Natural killer cell (primary cell): ENCODE data around the gene SASH1. TPM values are rescaled to one million over a fixed set of nuclear protein-coding genes. Genes with fewer than 3 reads are reported as not detected.
"Not testable (repeated sequence)": the region's sequence is repeated elsewhere in the genome, so short reads cannot be mapped to it uniquely, and the experiment has no call there.

ENCODE experiments used
- ATAC-seq, 3 donors: fragments of 150-1000 bp in 2 of 3; fragments of 200-7000 bp in 1 of 3; cut with Tn5 transposase; 1 replicate in 1 of 3; 2 replicates in 2 of 3; pipeline ENCODE4 v1.10.0; 2021; ENCODE audit warnings: mild to moderate bottlenecking in 2 of 3, moderate library complexity in 2 of 3
- DNase-seq, 2 donors: peaks; one replicate each; pipeline versions ENCODE4 v3.0.0 to v3.0.0-alpha.2; 2013 to 2021; ENCODE audit warnings: mixed read lengths in 1 of 2
- H3K27ac ChIP-seq: one replicate; pipeline ENCODE4 v1.5.1; 2013; ENCODE audit warnings: mild to moderate bottlenecking, low read length
- H3K27me3 ChIP-seq: one replicate; pipeline ENCODE4 v1.6.1; 2013; ENCODE audit warnings: low read length; ENCODE audit not compliant: control insufficient read depth, insufficient read depth
- H3K36me3 ChIP-seq: one replicate; pipeline ENCODE4 v1.6.1; 2013; ENCODE audit warnings: low read length; ENCODE audit not compliant: control insufficient read depth, insufficient read depth
- H3K4me1 ChIP-seq: one replicate; pipeline ENCODE4 v1.6.1; 2013; ENCODE audit warnings: low read length; ENCODE audit not compliant: control insufficient read depth, insufficient read depth
- H3K4me3 ChIP-seq: one replicate; pipeline ENCODE4 v1.5.1; 2013; ENCODE audit warnings: low read length
- H3K9me3 ChIP-seq: one replicate; pipeline ENCODE4 v1.6.1; 2013; ENCODE audit warnings: low read length; ENCODE audit not compliant: control insufficient read depth, insufficient read depth
- H3K27ac Mint-ChIP-seq, 2 donors: one replicate each; pipeline ENCODE4 v1.8.0; 2022; ENCODE audit warnings: mild to moderate bottlenecking in 2 of 2, mixed read lengths in 2 of 2, moderate library complexity in 1 of 2
- H3K27me3 Mint-ChIP-seq, 2 donors: one replicate each; pipeline ENCODE4 v1.8.0; 2022; ENCODE audit warnings: low read depth in 2 of 2, mixed read lengths in 2 of 2
- H3K36me3 Mint-ChIP-seq: one replicate; pipeline ENCODE4 v1.8.0; 2022; ENCODE audit warnings: mixed read lengths
- H3K4me1 Mint-ChIP-seq, 2 donors: one replicate each; pipeline ENCODE4 v1.8.0; 2022; ENCODE audit warnings: mixed read lengths in 2 of 2
- H3K4me3 Mint-ChIP-seq: one replicate; pipeline ENCODE4 v1.8.0; 2022; ENCODE audit warnings: mild to moderate bottlenecking, moderate library complexity, mixed read lengths
- H3K9me3 Mint-ChIP-seq, 2 donors: one replicate each; pipeline ENCODE4 v1.8.0; 2022; ENCODE audit warnings: mixed read lengths in 2 of 2
- CTCF ChIP-seq: fragments of 200-600 bp; IDR thresholded peaks from one replicate; pipeline ENCODE4 v1.8.0; 2022; ENCODE audit warnings: antibody characterized with exemption
- WGBS: methylation state at CpG from one replicate; pipeline ENCODE4 v1.1.7; 2013; ENCODE audit warnings: missing lambda C conversion rate; ENCODE audit not compliant: insufficient coverage; 5-methylcytosine and 5-hydroxymethylcytosine counted together
- intact Hi-C: fragments of 100-400 bp; cut with micrococcal nuclease; formaldehyde crosslinking; loops from one replicate; pipeline ENCODE4 v1.14.2; 2022
- total RNA-seq, 4 donors: library from RNA; stranded (reverse); fragments of 120-200 nt in 1 of 4; gene quantifications; one replicate each; pipeline versions ENCODE4 v1.2.3 to v1.2.4, GENCODE V29; 2013 to 2022

Gene SASH1
- total RNA-seq, 3 donors from 2014 or later (not counting 1 experiment from before 2014, with no cell fraction given) = 0.63 to 6.2 (median 2.7) TPM

DNA sequence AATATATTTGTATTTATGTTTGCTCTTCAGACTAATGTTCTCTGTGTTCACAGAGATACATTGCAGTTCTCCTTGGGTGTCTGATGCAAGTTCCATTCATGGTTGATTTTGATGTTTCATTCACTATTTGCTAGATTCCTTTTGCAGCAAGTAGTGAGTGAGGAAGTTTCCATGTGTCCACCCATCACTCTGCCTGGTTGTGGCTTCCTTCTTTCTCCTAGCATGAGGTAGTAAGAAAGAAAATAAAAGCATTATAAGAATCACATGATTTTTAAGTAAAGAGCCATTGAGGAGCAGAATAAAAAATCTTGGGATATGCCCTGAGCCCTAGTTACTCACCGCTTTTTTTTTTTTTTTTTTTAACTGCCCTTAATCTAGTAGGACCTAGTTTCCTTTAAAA is 8.7 kb downstream of the SASH1 start:
- Histone ChIP-seq H3K27ac (no peak overlapping the region), H3K36me3 (no peaks in the 10 kb centered on the region), H3K4me1 (no peaks in the 10 kb centered on the region), H3K4me3 (no peak overlapping the region), H3K27me3 (no peaks in the 10 kb centered on the region), H3K9me3 (no peaks in the 10 kb centered on the region)
- no peaks in the 10 kb centered on the region for H3K9me3 Mint-ChIP-seq
- ATAC-seq = no peak
- intact Hi-C loops = no loop called here
- no peak for DNase-seq
- H3K27ac Mint-ChIP-seq = no peak overlapping the region
- H3K4me1 Mint-ChIP-seq = no peaks in the 10 kb centered on the region
- H3K4me3 Mint-ChIP-seq = no peak overlapping the region
- H3K36me3 Mint-ChIP-seq = no peaks in the 10 kb centered on the region
- peaks cover 4 to 16% of the 10 kb centered on the region in 2 donors for H3K27me3 Mint-ChIP-seq
- 60% methylated on average over 1 of the region's 1 CpG for WGBS
- no peak for TF ChIP-seq CTCF

DNA sequence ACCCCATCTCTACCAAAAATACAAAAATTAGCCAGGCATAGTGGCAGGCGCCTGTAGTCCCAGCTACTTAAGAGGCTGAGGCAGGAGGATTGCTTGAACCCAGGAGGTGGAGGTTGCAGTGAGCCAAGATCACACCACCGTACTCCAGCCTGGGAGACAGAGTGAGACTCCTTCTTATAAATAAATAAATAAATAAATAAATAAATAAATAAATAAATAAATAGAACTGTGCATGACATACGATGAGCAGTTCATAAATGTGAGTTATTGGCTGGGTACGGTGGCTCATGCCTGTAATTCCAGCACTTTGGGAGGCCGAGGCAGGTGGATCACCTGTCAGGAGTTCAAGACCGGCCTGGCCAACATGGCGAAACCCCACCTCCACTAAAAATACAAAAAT is 9.8 kb downstream of the SASH1 start:
- H3K36me3 Mint-ChIP-seq, H3K27ac ChIP-seq, ATAC-seq, H3K36me3 ChIP-seq, H3K4me3 Mint-ChIP-seq, H3K9me3 Mint-ChIP-seq, H3K9me3 ChIP-seq, H3K27ac Mint-ChIP-seq, intact Hi-C loops, H3K27me3 ChIP-seq, H3K4me1 Mint-ChIP-seq, H3K4me3 ChIP-seq, DNase-seq, H3K4me1 ChIP-seq: not testable (repeated sequence)
- H3K27me3 Mint-ChIP-seq = peaks cover under 1 to 12% of the 10 kb centered on the region in 2 donors
- 78% methylated on average over 5 of the region's 7 CpGs for WGBS

DNA sequence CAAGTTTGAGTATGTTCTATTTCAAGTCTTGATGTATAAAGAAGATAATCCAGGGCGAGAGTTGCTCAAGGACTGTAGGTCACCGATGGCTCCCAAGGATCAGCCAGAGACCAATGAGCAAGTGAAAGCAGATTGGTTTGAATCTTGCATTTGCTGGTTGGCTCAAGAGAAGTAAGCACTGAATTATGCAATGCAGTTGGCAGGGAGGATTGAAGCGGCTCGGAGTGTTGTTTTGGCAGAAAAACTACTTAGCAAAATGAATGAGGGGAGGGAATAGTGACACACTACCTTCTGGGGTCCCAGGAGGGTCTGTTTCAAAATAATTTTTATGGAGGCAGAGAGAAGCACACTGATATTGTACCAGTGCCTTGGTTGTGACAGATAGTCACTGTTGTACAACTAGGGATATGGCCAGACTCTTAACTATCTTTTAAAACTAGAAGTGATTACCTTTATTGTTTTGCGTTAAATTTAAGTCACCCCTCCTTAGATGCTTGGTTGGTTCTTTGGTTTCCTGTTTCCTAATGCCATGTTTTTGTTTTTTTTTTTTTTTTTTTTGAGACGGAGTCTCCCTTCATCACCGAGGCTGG is 15.7 kb downstream of the SASH1 start:
- Histone ChIP-seq H3K36me3 (no peaks in the 10 kb centered on the region), H3K27ac (no peak overlapping the region), H3K9me3 (no peaks in the 10 kb centered on the region), H3K4me1 (no peaks in the 10 kb centered on the region), H3K27me3 (no peaks in the 10 kb centered on the region), H3K4me3 (no peak overlapping the region)
- Mint-ChIP-seq H3K36me3 (no peaks in the 10 kb centered on the region), H3K27ac (no peak overlapping the region), H3K9me3 (no peaks in the 10 kb centered on the region), H3K4me3 (no peak overlapping the region), H3K27me3 (peaks cover 0 to 3% of the 10 kb centered on the region in 2 donors), H3K4me1 (no peaks in the 10 kb centered on the region)
- DNase-seq = no peak
- WGBS = 86% methylated on average over 5 of the region's 7 CpGs
- intact Hi-C loops = no loop called here
- no peak for ATAC-seq
- no peak for TF ChIP-seq CTCF

GRCh38 chr6:148359228-148359627 is 16.6 kb downstream of the SASH1 start:
- TF ChIP-seq CTCF = no peak
- Histone ChIP-seq H3K27ac (no peak overlapping the region), H3K27me3 (no peaks in the 10 kb centered on the region), H3K9me3 (no peaks in the 10 kb centered on the region), H3K36me3 (no peaks in the 10 kb centered on the region), H3K4me1 (no peaks in the 10 kb centered on the region), H3K4me3 (no peak overlapping the region)
- Mint-ChIP-seq H3K4me3 (no peak overlapping the region), H3K27me3 (peaks cover 3 to 7% of the 10 kb centered on the region in 2 donors), H3K4me1 (no peaks in the 10 kb centered on the region), H3K9me3 (no peaks in the 10 kb centered on the region), H3K36me3 (no peaks in the 10 kb centered on the region), H3K27ac (no peak overlapping the region)
- DNase-seq (no peak), ATAC-seq (no peak)
- intact Hi-C loops = no loop called here
- 94% methylated on average over 5 of the region's 5 CpGs for WGBS
